ENCODE measurements around the gene CDCA4.
A peak's percentile ranks its signal among the peaks of the same experiment; 100 is the strongest.

CDCA4 gene

DNA sequence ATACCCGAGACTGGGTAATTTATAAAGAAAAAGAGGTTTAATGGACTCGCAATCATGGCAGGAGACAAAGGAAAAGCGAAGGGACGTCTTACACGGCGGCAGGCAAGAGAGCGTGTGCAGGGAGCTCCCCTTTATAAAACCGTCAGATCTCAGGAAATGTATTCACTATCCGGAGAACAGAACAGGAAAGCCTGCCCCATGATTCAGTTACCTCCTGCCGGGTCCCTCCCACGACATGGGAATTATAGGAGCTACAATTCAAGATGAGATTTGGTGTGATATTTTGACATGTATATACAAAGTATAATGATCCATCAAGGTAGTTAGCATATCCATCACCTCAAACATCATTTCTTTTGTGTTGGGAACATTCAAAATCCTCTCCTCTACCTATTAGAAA is 2.3 kb upstream of the CDCA4 start:
- Mint-ChIP-seq H3K4me3 (no peak overlapping the region), H3K36me3 (peaks cover 19% of the 10 kb centered on the region), H3K27me3 (no peaks in the 10 kb centered on the region), H3K27ac (no peak overlapping the region), H3K4me1 (peaks cover 60% of the 10 kb centered on the region), H3K9me3 (no peaks in the 10 kb centered on the region)
- CTCF ChIA-PET = interaction anchor here (1.5 to 6.4 kb wide), 2 partner anchors 21 to 338 kb away, joined by 3 to 44 read pairs; no protein-coding TSS in a partner anchor
- DNase-seq = no peak

DNA sequence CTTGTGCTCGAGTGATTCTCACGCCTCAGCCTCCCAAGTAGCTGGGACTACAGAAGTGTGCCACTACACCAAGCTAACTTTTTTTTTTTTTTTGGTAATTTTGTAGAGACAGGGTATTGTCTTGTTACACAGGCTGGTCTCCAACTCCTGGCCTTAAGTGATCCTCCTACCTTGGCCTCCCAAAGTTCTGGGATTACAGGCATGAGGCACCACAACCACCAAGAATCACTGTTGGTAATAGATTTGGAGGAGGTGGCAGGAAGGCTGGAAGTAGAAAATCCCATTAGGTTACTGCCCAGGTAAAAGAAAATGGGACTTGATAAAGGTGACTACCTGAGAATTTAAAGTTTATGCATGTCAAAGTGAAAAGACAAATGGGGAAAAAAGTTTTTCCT is 1.4 kb upstream of the CDCA4 start:
- Mint-ChIP-seq H3K9me3 (no peaks in the 10 kb centered on the region), H3K4me3 (peak overlapping the region; percentile 79), H3K27me3 (no peaks in the 10 kb centered on the region), H3K4me1 (peaks cover 66% of the 10 kb centered on the region), H3K36me3 (peaks cover 24% of the 10 kb centered on the region), H3K27ac (no peak overlapping the region)
- CTCF ChIA-PET = interaction anchor here (1.5 to 6.4 kb wide), 2 partner anchors 22 to 337 kb away, joined by 3 to 44 read pairs; no protein-coding TSS in a partner anchor
- DNase-seq = no peak

DNA sequence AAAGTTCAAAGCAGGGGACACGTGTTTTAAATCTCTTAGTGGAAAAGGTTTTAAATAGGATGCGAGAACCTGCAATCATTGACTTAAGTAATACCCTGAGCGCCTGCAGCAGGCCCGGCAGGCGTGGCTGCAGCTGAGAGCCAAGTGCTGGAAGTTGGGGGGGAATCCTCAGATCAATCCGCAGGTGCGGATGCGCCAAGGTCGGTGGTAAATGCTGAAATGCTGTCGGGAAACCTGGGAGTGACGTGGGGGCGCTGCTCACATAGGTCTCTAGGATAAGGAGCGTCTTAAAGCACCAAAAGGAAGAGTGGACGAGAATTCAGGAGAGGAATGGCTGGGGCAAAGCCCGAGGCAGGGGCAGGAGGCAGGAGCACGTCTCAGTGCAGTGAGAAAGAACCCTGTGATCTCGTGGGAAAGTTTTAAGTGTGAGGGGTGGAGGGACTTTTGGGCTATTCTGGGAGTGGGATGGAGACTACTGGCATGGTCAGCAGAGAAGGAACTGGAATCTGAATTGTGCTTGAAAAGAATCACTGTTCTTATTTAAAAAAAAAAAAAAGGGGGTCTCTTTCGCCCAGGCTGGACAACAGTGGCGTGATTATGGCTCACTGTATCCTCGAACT is 883 bp upstream of the CDCA4 start:
- Mint-ChIP-seq H3K36me3 (peaks cover 26% of the 10 kb centered on the region), H3K27me3 (no peaks in the 10 kb centered on the region), H3K4me3 (peak overlapping the region; percentile 79), H3K27ac (peak overlapping the region; percentile 74), H3K9me3 (no peaks in the 10 kb centered on the region), H3K4me1 (peaks cover 64% of the 10 kb centered on the region)
- DNase-seq = peak; percentile 63
- CTCF ChIA-PET = interaction anchor here (6.4 kb wide), 1 partner anchor 22 kb away, joined by 44 read pairs; no protein-coding TSS in a partner anchor

DNA sequence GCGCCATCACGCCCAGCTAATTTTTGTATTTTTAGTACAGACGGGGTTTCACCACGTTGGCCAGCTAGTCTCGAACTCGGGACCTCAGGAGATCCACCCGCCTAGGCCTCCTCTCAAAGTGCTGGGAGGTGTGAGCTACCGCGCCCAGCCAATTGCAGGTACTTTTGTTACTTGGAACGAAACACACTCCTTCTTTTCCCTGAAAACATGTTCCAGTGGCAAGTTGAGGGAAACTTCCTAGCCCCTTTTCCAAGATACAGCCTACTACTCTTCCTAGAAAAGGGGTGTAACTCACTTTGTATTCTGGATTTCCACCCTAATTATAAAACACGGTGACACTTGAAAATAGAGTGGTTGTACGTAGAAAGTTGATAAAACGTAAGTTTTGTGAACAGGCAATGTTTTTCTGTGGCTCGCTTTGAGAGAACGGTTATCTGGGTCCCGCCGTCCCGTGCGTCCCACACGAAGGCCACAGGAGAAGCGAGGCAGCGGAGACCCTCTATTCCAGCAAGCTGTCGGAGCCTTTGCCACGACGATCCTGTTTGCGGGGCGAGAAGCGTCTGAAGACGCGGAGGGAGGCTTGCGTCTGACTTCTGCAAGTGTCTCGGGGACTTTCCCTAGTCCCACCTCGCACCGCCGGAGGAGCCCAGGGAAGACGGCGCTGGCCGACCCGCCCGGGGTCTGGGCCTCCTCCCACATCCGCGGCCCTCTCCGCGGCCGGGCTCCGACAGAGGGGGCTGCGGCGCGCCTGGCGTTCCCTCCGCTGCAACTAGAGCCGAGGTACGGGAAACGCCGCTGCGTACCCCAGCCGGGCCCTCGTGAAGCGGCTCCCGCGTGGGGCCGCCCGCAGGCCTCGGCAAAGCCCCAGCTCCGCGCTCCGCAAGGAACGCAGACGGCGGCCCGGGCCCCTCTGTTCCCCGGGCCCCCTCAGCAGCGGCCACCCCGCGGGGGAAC is 745 bp downstream of the CDCA4 start:
- CTCF ChIA-PET = interaction anchor here (0.8 to 6.4 kb wide), 7 partner anchors 9 to 470 kb away, joined by 3 to 44 read pairs (median 3); no protein-coding TSS in a partner anchor
- Mint-ChIP-seq H3K4me3 (peak overlapping the region; percentile 96), H3K4me1 (peaks cover 72% of the 10 kb centered on the region), H3K27ac (peak overlapping the region; percentile 94), H3K27me3 (no peaks in the 10 kb centered on the region), H3K36me3 (peaks cover 39% of the 10 kb centered on the region), H3K9me3 (no peaks in the 10 kb centered on the region)
- peak; percentile 69 for DNase-seq

DNA sequence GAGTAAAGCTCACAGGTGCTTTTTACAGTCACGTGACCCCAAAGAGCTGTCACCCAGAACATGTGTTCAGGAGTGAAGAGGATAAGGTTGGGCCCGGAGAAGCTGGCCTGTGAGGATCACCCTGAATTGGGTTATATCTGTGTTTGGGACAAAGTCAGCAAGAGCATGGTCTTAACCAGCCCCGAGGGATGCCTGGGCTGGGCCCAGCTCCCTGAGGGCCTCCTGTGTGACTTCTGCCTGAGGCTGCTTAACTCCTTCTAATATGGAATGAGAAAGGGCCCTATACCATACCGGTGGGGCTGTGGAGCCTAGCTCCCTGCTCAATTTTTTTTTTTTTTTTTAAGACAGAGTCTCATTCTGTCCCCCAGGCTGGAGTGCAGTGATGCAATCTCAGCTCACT is 2.5 kb downstream of the CDCA4 start:
- Mint-ChIP-seq H3K4me1 (peaks cover 79% of the 10 kb centered on the region), H3K27ac (peak overlapping the region; percentile 94), H3K9me3 (no peaks in the 10 kb centered on the region), H3K27me3 (no peaks in the 10 kb centered on the region), H3K4me3 (peak overlapping the region; percentile 96), H3K36me3 (peaks cover 43% of the 10 kb centered on the region)
- CTCF ChIA-PET = interaction anchor here (0.7 to 6.4 kb wide), 3 partner anchors 26 to 43 kb away, joined by 3 to 44 read pairs (median 5); no protein-coding TSS in a partner anchor
- no peak for DNase-seq

DNA sequence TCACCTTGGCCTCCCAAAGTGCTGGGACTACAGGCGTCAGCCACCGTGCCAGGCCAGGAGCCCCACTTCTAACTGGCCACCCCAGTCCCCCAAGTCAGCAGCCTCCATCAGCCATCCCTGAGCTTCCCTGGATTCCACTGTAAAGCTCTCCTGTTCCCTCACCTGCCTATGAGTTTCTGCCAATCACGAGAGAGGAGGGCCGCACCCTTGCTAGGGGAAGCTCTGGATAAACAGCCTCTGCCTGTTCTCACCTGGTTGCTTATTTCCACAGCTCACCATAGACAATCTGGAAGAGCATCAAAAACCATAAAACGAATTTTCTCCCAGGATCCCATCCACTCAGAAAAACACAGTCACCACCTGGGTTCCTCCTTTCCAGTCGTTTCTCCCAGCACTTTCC is 5.0 kb downstream of the CDCA4 start:
- no peaks in the 10 kb centered on the region for H3K9me3 Mint-ChIP-seq
- CTCF ChIA-PET = interaction anchor here (1.1 kb wide), 1 partner anchor 22 kb away, joined by 3 read pairs; no protein-coding TSS in a partner anchor
- H3K27me3 Mint-ChIP-seq = no peaks in the 10 kb centered on the region
- peak overlapping the region; percentile 83 for H3K27ac Mint-ChIP-seq
- peaks cover 55% of the 10 kb centered on the region for H3K36me3 Mint-ChIP-seq
- H3K4me3 Mint-ChIP-seq = no peak overlapping the region
- DNase-seq = no peak
- peaks cover 66% of the 10 kb centered on the region for H3K4me1 Mint-ChIP-seq

DNA sequence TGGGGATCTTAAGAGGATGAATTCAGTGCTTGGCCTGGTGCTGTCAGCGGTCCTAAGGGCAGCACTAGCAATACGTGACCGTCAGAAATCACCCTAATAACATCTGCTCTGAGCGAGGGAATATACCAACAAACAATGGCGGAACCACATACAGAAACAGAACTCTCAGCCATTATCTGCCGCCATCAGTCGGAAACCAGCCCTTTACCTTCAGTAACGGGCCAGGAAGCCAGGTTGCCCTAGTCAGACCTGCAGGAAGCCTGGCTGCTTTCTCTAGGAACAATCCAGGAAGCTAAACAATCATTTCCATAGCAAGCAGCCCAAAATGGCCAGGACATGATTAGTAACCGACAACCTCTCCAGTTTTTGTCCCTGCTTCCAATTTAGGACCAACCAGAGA is 5.6 kb downstream of the CDCA4 start:
- Mint-ChIP-seq H3K27me3 (no peaks in the 10 kb centered on the region), H3K27ac (peak overlapping the region; percentile 83), H3K4me1 (peaks cover 66% of the 10 kb centered on the region), H3K4me3 (no peak overlapping the region), H3K36me3 (peaks cover 57% of the 10 kb centered on the region), H3K9me3 (no peaks in the 10 kb centered on the region)
- CTCF ChIA-PET = no interaction called here
- DNase-seq = no peak

DNA sequence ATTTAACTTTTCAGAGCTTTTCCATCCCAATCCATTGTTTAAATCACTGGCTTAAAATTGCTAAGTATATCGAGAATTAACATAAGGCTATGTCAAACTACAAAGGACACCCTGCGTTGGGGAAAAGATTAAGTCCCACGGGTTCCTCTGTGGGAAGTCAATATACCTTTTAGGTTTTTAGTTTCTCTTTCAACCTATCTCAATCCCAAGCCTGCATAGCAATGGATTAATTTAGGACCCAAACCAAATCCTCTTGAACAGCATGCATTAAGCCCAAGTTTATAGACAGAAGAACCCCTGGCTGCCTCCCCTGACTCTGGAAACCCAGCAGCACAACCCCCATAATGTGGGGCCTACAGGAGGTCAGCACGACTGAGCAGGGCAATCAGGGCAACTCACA is 6.3 kb downstream of the CDCA4 start:
- no peak for DNase-seq
- peak overlapping the region; percentile 83 for H3K27ac Mint-ChIP-seq
- H3K4me1 Mint-ChIP-seq = peaks cover 61% of the 10 kb centered on the region
- peaks cover 59% of the 10 kb centered on the region for H3K36me3 Mint-ChIP-seq
- CTCF ChIA-PET = interaction anchor here (0.6 kb wide), 1 partner anchor 189 kb away, joined by 3 read pairs; no protein-coding TSS in a partner anchor
- no peaks in the 10 kb centered on the region for H3K9me3 Mint-ChIP-seq
- H3K27me3 Mint-ChIP-seq = no peaks in the 10 kb centered on the region
- no peak overlapping the region for H3K4me3 Mint-ChIP-seq

DNA sequence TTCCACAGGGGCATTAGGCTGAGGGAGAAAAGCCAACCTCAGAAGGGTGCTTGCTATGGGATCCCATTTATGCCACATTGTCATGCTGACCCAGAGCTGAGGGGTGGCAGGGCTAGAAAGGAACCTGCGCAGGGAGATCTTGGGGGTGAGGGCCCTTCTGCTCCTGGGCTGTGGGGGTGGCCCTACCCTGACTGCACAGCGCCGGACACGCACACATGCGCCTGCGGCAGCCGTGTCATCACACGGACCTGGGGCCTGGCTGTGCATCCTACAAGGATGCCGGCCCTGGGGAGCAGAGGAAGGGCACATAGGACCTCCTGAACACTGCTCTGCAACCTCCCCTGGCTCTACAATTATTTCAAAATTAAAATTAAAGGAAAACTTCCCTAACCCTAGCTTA is 6.9 kb downstream of the CDCA4 start:
- Mint-ChIP-seq H3K4me3 (no peak overlapping the region), H3K36me3 (peaks cover 57% of the 10 kb centered on the region), H3K27me3 (no peaks in the 10 kb centered on the region), H3K9me3 (no peaks in the 10 kb centered on the region), H3K4me1 (peaks cover 55% of the 10 kb centered on the region), H3K27ac (peak overlapping the region; percentile 83)
- no peak for DNase-seq
- CTCF ChIA-PET = interaction anchor here (0.6 to 1.2 kb wide), 2 partner anchors 31 to 189 kb away, joined by 3 to 4 read pairs; no protein-coding TSS in a partner anchor

DNA sequence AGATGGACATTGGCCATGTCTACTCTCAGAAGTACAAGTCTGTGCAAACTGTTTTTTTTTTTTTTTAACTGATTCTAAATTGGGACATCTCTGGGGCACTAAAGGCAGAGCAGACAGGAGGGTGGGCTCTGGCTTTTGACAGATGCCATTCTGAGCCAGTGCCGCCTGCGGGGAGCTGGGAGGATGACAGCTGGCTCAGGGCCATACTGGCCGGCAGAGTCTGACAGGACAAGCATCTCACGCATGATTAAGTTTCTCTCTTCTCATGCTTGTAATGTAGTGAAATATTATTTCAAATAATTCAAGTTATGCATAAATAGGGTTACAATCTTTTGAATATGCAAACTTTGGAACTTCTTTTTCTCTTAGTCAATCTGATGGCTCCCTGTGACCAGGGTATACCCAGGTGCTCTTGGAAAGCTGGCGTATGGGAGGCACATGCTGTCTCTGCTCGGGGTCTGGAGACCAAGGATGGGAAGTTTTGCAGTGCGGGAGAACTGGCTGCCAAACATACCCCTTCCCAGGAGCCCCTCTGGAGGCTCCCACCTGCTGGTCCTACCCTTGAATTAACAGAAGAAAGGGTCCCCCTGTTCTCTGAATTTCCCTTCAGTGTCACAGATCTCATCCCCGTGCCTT is 7.6 kb downstream of the CDCA4 start:
- DNase-seq = no peak

DNA sequence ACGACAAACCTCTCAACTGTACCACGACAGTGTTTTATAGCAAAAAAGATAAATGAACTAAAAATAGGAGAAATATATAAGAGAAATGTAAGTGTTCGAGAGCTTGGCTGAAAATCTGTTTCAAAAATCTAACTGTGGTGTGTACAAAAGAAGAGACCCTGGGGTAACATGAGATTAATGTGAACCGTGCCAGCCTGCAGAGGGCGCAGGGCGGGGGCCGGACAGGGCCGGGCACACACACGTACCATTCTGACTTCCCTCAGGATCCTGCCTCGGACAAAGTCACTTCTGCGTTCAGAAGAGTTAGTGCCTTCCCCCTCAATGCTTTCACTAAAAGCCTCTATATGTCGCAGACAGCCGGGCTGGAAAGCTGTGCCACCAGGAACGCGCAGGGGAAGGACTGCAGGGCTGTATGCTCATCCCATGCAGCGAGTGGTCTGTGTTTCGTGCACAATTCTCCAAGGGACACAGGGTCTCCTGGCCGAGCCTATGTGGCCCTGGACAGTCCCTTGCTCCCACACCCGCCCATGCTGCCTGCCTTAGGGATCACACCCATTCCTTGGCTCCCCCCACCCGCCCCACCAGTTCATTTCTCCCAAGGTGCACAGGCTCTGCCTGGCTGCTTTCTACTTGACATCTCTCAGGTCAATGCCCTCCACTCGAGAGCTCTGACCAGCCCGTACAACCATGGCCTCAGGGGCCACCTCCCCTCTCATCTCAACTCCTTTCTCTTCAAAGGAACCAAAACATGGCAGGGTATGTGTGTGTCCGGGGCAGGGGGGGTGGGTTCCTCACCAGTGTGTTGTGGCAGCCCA is 8.5 kb downstream of the CDCA4 start:
- peaks cover 46% of the 10 kb centered on the region for H3K36me3 Mint-ChIP-seq
- H3K9me3 Mint-ChIP-seq = no peaks in the 10 kb centered on the region

More for the DNA sequence above, 7.6 kb downstream of the CDCA4 start:
- H3K4me1 Mint-ChIP-seq = peaks cover 47% of the 10 kb centered on the region
- H3K27ac Mint-ChIP-seq = peak overlapping the region; percentile 60
- H3K27me3 Mint-ChIP-seq = no peaks in the 10 kb centered on the region
- no peak overlapping the region for H3K4me3 Mint-ChIP-seq
- H3K9me3 Mint-ChIP-seq = no peaks in the 10 kb centered on the region
- H3K36me3 Mint-ChIP-seq = peaks cover 50% of the 10 kb centered on the region
- CTCF ChIA-PET = interaction anchor here (1.2 to 1.3 kb wide), 2 partner anchors 13 to 32 kb away, joined by 4 read pairs; no protein-coding TSS in a partner anchor

DNA sequence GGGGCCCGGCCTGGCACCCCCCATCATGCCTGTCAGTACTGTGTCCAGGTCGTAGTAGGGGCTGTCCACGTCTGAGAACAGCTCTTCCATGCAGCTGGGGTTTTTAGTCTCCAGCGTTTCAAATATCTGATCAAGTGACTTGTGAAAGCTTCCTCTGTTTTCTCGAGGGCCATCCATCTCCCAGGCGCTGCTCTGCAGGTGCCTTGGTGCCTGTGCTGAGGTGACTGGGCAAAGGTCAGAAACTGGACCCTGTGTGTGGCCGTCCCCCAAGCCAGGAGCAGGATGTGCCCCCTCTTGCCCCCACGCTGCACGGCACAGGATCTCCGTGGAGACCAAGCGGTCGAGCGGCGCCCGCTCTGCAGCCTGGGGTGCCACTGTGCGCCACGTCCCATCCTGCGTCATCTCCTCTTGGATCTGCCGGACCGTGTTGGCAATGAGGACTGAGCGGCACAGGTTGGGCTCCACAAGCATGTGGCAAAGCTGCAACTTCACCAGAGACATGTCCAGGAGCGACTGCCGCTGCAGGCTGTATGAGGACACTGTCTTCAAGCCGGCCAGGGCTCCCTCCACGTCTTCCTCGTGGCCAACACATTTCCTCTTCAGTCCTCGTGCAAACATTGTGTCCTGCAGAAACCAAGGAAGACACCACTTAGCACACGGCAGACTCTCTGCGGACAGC is 9.4 kb downstream of the CDCA4 start:
- DNase-seq = no peak
- H3K9me3 Mint-ChIP-seq = no peaks in the 10 kb centered on the region
- H3K27ac Mint-ChIP-seq = no peak overlapping the region
- CTCF ChIA-PET = interaction anchor here (1.1 kb wide), 2 partner anchors 8 to 75 kb away, joined by 3 read pairs; no protein-coding TSS in a partner anchor
- H3K27me3 Mint-ChIP-seq = no peaks in the 10 kb centered on the region
- peaks cover 34% of the 10 kb centered on the region for H3K4me1 Mint-ChIP-seq
- no peak overlapping the region for H3K4me3 Mint-ChIP-seq
- H3K36me3 Mint-ChIP-seq = peaks cover 46% of the 10 kb centered on the region

More for the DNA sequence above, 8.5 kb downstream of the CDCA4 start:
- DNase-seq = no peak
- Mint-ChIP-seq H3K27ac (no peak overlapping the region), H3K27me3 (no peaks in the 10 kb centered on the region), H3K4me1 (peaks cover 40% of the 10 kb centered on the region), H3K4me3 (no peak overlapping the region)
- CTCF ChIA-PET = interaction anchor here (1.1 to 1.3 kb wide), 2 partner anchors 14 to 74 kb away, joined by 3 to 4 read pairs; no protein-coding TSS in a partner anchor
